DOHH2 (cell line): ENCODE measurements around the gene FAM118A.

Experiments
- H3F3A ChIP-seq: fragments of 200-600 bp; sonication (generic), shearing (Covaris generic); 2 replicates; pipeline ENCODE4 v1.6.0; 2016; ENCODE audit warnings: antibody characterized with exemption, mild to moderate bottlenecking; ENCODE audit not compliant: control insufficient read depth, insufficient read depth
- H3K27ac ChIP-seq: fragments of 200-600 bp; sonication (generic); 2 replicates; pipeline ENCODE4 v1.5.1; 2014; ENCODE audit warnings: low read depth, mild to moderate bottlenecking, low read length, moderate library complexity
- H3K27me3 ChIP-seq: fragments of 200-600 bp; sonication (generic); 2 replicates; pipeline ENCODE4 v1.6.1; 2014; ENCODE audit warnings: mild to moderate bottlenecking, low read length, mixed read lengths; ENCODE audit not compliant: control insufficient read depth
- H3K36me3 ChIP-seq: fragments of 200-600 bp; sonication (generic); 2 replicates; pipeline ENCODE4 v1.6.1; 2014; ENCODE audit warnings: mild to moderate bottlenecking, low read length, moderate library complexity, mixed read lengths; ENCODE audit not compliant: control insufficient read depth
- H3K4me1 ChIP-seq: fragments of 200-600 bp; sonication (generic); 2 replicates; pipeline ENCODE4 v1.6.1; 2014; ENCODE audit warnings: mild to moderate bottlenecking, low read length, mixed read lengths; ENCODE audit not compliant: control insufficient read depth
- H3K4me2 ChIP-seq: fragments of 200-600 bp; sonication (generic); 2 replicates; pipeline ENCODE4 v1.6.0; 2014; ENCODE audit warnings: mild to moderate bottlenecking, low read length, moderate library complexity
- H3K4me3 ChIP-seq: fragments of 200-600 bp; sonication (generic); 2 replicates; pipeline ENCODE4 v1.5.1; 2014; ENCODE audit warnings: mild to moderate bottlenecking, low read length, mixed read lengths
- H3K79me2 ChIP-seq: fragments of 200-600 bp; sonication (generic); 2 replicates; pipeline ENCODE4 v1.6.1; 2014; ENCODE audit warnings: mild to moderate bottlenecking, low read length, mixed read lengths; ENCODE audit not compliant: control insufficient read depth
- H3K9me2 ChIP-seq: fragments of 200-600 bp; sonication (generic); replicated peaks from 2 replicates; pipeline ENCODE4 v1.6.1; 2014; ENCODE audit warnings: mild to moderate bottlenecking, low read length, mixed read lengths; ENCODE audit not compliant: control insufficient read depth
- H3K9me3 ChIP-seq: fragments of 200-600 bp; sonication (generic); 2 replicates; pipeline ENCODE4 v1.6.1; 2014; ENCODE audit warnings: antibody characterized with exemption, low read length, mixed read lengths; ENCODE audit not compliant: control insufficient read depth, insufficient read depth
- H4K20me1 ChIP-seq: fragments of 200-600 bp; sonication (generic); 2 replicates; pipeline ENCODE4 v1.6.0; 2014; ENCODE audit warnings: low read depth, mild to moderate bottlenecking, antibody characterized with exemption, low read length, moderate library complexity; ENCODE audit not compliant: control insufficient read depth, insufficient read depth
- EZH2phosphoT487 ChIP-seq: fragments of 200-600 bp; sonication (generic); IDR thresholded peaks from 2 replicates; pipeline ENCODE4 v1.6.1; 2017; ENCODE audit warnings: borderline replicate concordance, mild to moderate bottlenecking, antibody characterized with exemption, low read length, moderate library complexity, mixed read lengths
- TF ChIP-seq, protein P1 (sequence below): fragments of 200-600 bp; sonication (generic); IDR thresholded peaks from one replicate; pipeline ENCODE4 v1.5.1; 2014; ENCODE audit warnings: antibody characterized with exemption, mild to moderate bottlenecking, low read depth, low read length; ENCODE audit not compliant: poor library complexity, severe bottlenecking

The FAM118A gene

DNA sequence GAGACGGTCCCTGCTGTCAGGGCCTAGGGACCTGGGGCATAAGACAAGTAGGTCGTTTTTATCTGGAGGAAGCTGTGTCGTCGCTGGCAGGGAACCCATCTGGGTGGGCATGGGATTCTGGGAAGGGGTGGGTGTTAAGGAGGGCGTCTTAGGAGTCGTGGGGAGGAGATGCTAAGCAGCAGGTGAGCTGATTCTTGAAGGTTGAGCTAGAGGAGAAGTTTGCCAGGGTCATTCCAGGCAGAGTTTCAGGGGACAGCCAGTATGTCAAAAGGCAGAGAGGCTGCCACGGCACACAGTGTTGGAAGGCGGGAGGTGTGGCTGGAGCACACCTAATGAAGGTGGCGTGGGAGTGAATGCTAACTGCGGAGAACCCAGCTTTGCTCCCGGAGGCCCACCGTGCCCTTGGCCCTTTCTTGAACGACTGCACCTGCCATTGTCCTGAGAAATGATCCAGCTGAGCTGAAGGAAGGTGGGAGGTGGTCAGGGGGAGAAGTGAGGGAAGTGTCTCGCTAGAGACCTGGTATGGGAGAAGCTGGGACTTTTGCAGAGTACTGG lies 1.3 kb downstream of the FAM118A start:
- peak overlapping the region; percentile 77 for H3K4me3 ChIP-seq
- no peaks in the 10 kb centered on the region for H3K27me3 ChIP-seq
- peaks cover 46% of the 10 kb centered on the region for H3K79me2 ChIP-seq
- peaks cover 19% of the 10 kb centered on the region for H3K4me1 ChIP-seq
- H3K4me2 ChIP-seq = peak overlapping the region; percentile 93
- TF ChIP-seq, protein P1, sequence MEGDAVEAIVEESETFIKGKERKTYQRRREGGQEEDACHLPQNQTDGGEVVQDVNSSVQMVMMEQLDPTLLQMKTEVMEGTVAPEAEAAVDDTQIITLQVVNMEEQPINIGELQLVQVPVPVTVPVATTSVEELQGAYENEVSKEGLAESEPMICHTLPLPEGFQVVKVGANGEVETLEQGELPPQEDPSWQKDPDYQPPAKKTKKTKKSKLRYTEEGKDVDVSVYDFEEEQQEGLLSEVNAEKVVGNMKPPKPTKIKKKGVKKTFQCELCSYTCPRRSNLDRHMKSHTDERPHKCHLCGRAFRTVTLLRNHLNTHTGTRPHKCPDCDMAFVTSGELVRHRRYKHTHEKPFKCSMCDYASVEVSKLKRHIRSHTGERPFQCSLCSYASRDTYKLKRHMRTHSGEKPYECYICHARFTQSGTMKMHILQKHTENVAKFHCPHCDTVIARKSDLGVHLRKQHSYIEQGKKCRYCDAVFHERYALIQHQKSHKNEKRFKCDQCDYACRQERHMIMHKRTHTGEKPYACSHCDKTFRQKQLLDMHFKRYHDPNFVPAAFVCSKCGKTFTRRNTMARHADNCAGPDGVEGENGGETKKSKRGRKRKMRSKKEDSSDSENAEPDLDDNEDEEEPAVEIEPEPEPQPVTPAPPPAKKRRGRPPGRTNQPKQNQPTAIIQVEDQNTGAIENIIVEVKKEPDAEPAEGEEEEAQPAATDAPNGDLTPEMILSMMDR = no peak
- TF ChIP-seq EZH2phosphoT487 = no peak
- H3K9me3 ChIP-seq = no peaks in the 10 kb centered on the region
- no peak overlapping the region for H3K27ac ChIP-seq
- H3K36me3 ChIP-seq = peaks cover 4% of the 10 kb centered on the region; the same call in 1 of the 2 replicates
- peaks cover 5% of the 10 kb centered on the region; the same call in 1 of the 2 replicates for H4K20me1 ChIP-seq
- H3K9me2 ChIP-seq = no peaks in the 10 kb centered on the region
- no peaks in the 10 kb centered on the region for H3F3A ChIP-seq

DNA sequence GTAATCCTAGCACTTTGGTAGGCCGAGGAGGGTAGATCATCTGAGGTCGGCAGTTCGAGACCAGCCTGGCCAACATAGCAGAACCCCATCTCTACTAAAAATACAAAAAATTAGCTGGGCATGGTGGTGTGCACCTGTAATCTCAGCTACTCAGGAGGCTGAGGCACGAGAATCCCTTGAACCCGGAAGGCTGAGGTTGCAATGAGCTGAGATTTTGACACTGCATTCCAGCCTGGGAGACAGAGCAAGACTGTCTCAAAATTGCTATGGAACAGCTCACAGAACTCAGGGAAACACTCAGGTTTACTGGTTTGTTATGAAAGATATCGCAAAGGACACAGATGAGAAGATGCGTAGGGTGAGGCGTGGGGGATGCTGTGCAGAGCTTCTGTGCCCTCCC lies 2.7 kb downstream of the FAM118A start:
- H3K27ac ChIP-seq = no peak overlapping the region
- H3K9me2 ChIP-seq = no peaks in the 10 kb centered on the region
- no peaks in the 10 kb centered on the region for H3K27me3 ChIP-seq
- H3K4me2 ChIP-seq = no peak overlapping the region
- H3K9me3 ChIP-seq = no peaks in the 10 kb centered on the region
- H3K79me2 ChIP-seq = peaks cover 58% of the 10 kb centered on the region
- H3K4me1 ChIP-seq = peaks cover 19% of the 10 kb centered on the region
- no peaks in the 10 kb centered on the region for H3F3A ChIP-seq
- peaks cover 5% of the 10 kb centered on the region; the same call in 1 of the 2 replicates for H4K20me1 ChIP-seq
- TF ChIP-seq, protein P1 = no peak
- TF ChIP-seq EZH2phosphoT487 = no peak
- H3K36me3 ChIP-seq = peaks cover 4% of the 10 kb centered on the region; the same call in 1 of the 2 replicates
- H3K4me3 ChIP-seq = no peak overlapping the region

DNA sequence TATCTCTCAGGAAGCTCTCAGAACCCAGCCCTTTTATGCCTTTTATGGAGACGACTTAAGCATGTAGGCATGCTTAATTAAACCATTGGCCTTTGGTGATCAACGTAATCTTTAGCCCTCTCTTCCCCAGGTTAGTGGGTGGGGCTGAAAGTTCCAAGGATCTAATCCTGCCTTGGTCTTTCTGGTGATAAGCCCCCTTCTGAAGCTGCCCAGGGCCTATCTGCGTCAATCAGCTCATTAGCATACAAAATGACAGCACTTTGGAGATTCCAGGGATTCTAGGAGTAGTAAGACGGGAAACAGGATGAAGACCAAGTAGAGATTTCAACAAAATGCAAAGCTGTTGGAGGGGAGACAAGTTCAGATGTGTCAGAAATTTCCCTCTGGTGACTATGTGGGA lies 3.1 kb downstream of the FAM118A start:
- Histone ChIP-seq H3K36me3 (peaks cover 7% of the 10 kb centered on the region; the same call in 1 of the 2 replicates), H3K79me2 (peaks cover 63% of the 10 kb centered on the region), H3K4me1 (peaks cover 24% of the 10 kb centered on the region), H3K27ac (no peak overlapping the region), H3K27me3 (no peaks in the 10 kb centered on the region), H4K20me1 (peaks cover 7% of the 10 kb centered on the region; the same call in 1 of the 2 replicates), H3K9me3 (no peaks in the 10 kb centered on the region), H3K9me2 (no peaks in the 10 kb centered on the region), H3K4me3 (no peak overlapping the region), H3K4me2 (no peak overlapping the region), H3F3A (no peaks in the 10 kb centered on the region; the same call in 1 of the 2 replicates)
- TF ChIP-seq, protein P1 = no peak
- no peak for TF ChIP-seq EZH2phosphoT487
